Spleen (tissue), 7 donors: ENCODE data around the gene PLXND1.

ENCODE experiments used
- POLR2AphosphoS5 ChIP-seq, 3 donors: sonication (generic); formaldehyde crosslinking; IDR thresholded peaks; one replicate each; pipeline ENCODE4 v1.5.1; 2017; ENCODE audit warnings: antibody characterized with exemption in 3 of 3
- TF ChIP-seq, protein P1 (sequence below), 11 experiments: fragments of 200-600 bp in 7 of 11; fragments of 450-650 bp in 4 of 11; sonication (generic) in 4 of 11; IDR thresholded peaks in 8 of 11; conservative IDR thresholded peaks in 3 of 11; 1 replicate in 7 of 11; 2 replicates in 4 of 11; pipeline versions ENCODE4 v1.4.0 to v1.8.0; 2016 to 2021; ENCODE audit warnings: antibody characterized with exemption in 11 of 11, inconsistent platforms in 4 of 11, mild to moderate bottlenecking in 1 of 11
- donor health status: DM: no; HTN: no; CAD: no; lungs with moderate emphysema.
- donor health status: DM: no; HTN: no; CAD: no.
- donor health status: DM: no; HTN: no; CAD: no.

DNA sequence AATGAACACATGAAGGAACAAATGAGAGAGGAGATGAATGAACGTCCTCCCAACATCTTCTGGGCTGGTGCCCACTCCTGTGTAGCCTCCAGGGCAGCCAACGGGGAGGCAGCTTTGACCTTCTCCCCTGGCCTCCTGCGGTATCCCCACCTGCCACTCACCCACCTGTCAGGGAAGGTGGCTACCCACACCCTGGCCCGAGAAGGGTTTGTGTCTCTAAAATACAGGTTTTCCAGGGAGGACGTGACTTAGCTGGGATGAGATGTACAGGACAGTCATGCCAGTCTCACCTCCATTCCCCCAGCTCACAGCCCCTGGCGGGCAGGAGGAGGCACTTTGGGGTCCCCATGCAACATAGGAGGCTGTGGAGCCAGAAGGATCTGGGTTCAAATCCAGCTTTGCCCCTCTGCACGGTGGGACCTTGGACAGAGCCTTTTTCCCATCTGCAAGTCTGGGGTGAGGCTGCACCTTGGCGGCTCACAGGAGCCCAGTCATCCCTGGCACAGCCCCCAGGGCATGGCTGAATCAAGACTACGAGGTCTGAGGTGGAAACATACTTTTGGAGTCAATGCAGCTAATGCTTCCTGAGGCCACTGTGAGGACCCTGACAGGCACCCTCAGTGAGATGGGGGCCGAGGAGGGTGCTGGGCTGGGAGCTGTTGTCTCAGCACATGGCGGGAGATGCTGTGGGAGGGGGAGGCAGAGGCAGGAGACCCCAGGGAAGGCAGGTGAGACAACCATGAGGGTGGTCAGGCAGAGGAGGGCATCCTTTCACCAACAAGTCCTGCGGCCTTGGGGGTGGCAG, 11.1 kb upstream of the PLXND1 start:
- TF ChIP-seq, protein P1, sequence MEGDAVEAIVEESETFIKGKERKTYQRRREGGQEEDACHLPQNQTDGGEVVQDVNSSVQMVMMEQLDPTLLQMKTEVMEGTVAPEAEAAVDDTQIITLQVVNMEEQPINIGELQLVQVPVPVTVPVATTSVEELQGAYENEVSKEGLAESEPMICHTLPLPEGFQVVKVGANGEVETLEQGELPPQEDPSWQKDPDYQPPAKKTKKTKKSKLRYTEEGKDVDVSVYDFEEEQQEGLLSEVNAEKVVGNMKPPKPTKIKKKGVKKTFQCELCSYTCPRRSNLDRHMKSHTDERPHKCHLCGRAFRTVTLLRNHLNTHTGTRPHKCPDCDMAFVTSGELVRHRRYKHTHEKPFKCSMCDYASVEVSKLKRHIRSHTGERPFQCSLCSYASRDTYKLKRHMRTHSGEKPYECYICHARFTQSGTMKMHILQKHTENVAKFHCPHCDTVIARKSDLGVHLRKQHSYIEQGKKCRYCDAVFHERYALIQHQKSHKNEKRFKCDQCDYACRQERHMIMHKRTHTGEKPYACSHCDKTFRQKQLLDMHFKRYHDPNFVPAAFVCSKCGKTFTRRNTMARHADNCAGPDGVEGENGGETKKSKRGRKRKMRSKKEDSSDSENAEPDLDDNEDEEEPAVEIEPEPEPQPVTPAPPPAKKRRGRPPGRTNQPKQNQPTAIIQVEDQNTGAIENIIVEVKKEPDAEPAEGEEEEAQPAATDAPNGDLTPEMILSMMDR (IDR thresholded peaks at IDR 0.05 in 8 of 11, conservative IDR thresholded peaks at IDR 0.05 in 3 of 11), result no peak
- no peak for TF ChIP-seq POLR2AphosphoS5 (IDR thresholded peaks at IDR 0.05)
